Pancreas (tissue), 10 donors: ENCODE results near the gene PTPN12. TPM values are rescaled to one million over a fixed set of nuclear protein-coding genes. Genes with fewer than 3 reads are reported as not detected.

Experiments used
- ATAC-seq, 4 donors: fragments of 200-7000 bp; cut with Tn5 transposase; one replicate each; pipeline versions ENCODE4 v1.8.0 to v1.9.1; 2020; ENCODE audit warnings: mild to moderate bottlenecking in 4 of 4, moderate library complexity in 4 of 4
- DNase-seq, 6 donors: peaks; one replicate each; pipeline ENCODE4 v3.0.0-alpha.2; 2020
- FAIRE-seq: peaks from 2 replicates; lab custom pipeline; 2012; peaks lifted over from hg19 to GRCh38; lab: Jason Lieb, UNC
- H3K27ac ChIP-seq, 4 donors: fragments of 200-600 bp; sonication (generic); 1 replicate in 3 of 4; 2 replicates in 1 of 4; pipeline versions ENCODE4 v1.5.0 to v1.8.0; 2020
- H3K27me3 ChIP-seq, 4 donors: fragments of 200-600 bp; one replicate each; pipeline ENCODE4 v1.8.0; 2021
- H3K36me3 ChIP-seq, 3 donors: fragments of 200-600 bp; sonication (generic) in 1 of 3; one replicate each; pipeline versions ENCODE4 v1.5.0 to v1.8.0; 2020 to 2021
- H3K4me1 ChIP-seq, 3 donors: fragments of 200-600 bp; one replicate each; pipeline ENCODE4 v1.8.0; 2021
- H3K4me3 ChIP-seq, 4 donors: fragments of 200-600 bp; sonication (generic) in 2 of 4; one replicate each; pipeline versions ENCODE4 v1.5.0 to v1.8.0; 2020 to 2021
- H3K9me3 ChIP-seq, 4 donors: fragments of 200-600 bp; one replicate each; pipeline ENCODE4 v1.8.0; 2021
- CTCF ChIP-seq, 4 donors: fragments of 200-600 bp; sonication (generic) in 3 of 4; IDR thresholded peaks; one replicate each; pipeline versions ENCODE4 v1.5.0 to v1.8.0; 2021; ENCODE audit warnings: antibody characterized with exemption in 4 of 4
- WGBS, 2 donors: extraction: QIAGEN DNeasy Blood & Tissue Kit; methylation state at CpG; one replicate each; pipeline ENCODE4 v1.1.7; 2013; 5-methylcytosine and 5-hydroxymethylcytosine counted together
- intact Hi-C, 3 donors: fragments of 100-400 bp; cut with DNase I; formaldehyde crosslinking; loops; one replicate each; pipeline versions ENCODE4 v1.11.1 to v1.14.2; 2022
- polyA plus RNA-seq, 2 donors: library from polyadenylated mRNA; stranded (reverse); fragments of 200-250 nt; gene quantifications; one replicate each; pipeline ENCODE4 v1.2.3, GENCODE V29; 2013
- total RNA-seq, 6 donors: library from RNA; stranded (reverse); fragmentation: NEBNext Ultra II Directional in 4 of 6; extraction: Animal tissue kit (Norgen Biotek cat#: 25700) in 4 of 6; gene quantifications; one replicate each; pipeline versions ENCODE4 v1.2.1 to v1.2.4, GENCODE V29; 2021 to 2023
- donor health status: healthy with polysubstance abuse.
- donor health status: DM: no; HTN: no; CAD: no; lungs with moderate emphysema.
- donor health status: DM: no; HTN: no; CAD: no.
- donor health status: control.
- donor health status: control.
- donor health status: Bipolar disorder and iron deficiency.
- donor health status: DM: yes; HTN: yes; CAD: no.
- donor health status: DM: no; HTN: no; CAD: no.
- donor health status: DM: no; HTN: no; CAD: no.
- donor health status: DM: yes; HTN: yes; CAD: no.

The PTPN12 gene
- total and polyA plus RNA-seq, 8 donors: 12.0 to 42.9 (median 21.1) TPM

- ATAC-seq: no peak
- no peak overlapping the region for H3K27ac ChIP-seq
- no peak for DNase-seq
- 79 to 88% methylated on average over 2 of the region's 2 CpGs for WGBS, 2 donors
- H3K4me1 ChIP-seq: peaks cover 0 to 7% (median 0%) of the 10 kb centered on the region in 3 donors
- no peak for FAIRE-seq
- no peak for TF ChIP-seq CTCF (IDR thresholded peaks at IDR 0.05)
- H3K36me3 ChIP-seq: no peaks in the 10 kb centered on the region
- no peak overlapping the region for H3K4me3 ChIP-seq
- H3K27me3 ChIP-seq: no peaks in the 10 kb centered on the region
- intact Hi-C loops: no loop called here
- no peaks in the 10 kb centered on the region for H3K9me3 ChIP-seq
These were observed 16.0 kb downstream of the PTPN12 start for GRCh38 chr7:77553123-77553522.

GRCh38 chr7:77558284-77558967, 21.3 kb downstream of the PTPN12 start:
- no peak for FAIRE-seq
- H3K9me3 ChIP-seq: no peaks in the 10 kb centered on the region

GRCh38 chr7:77561352-77561751, 24.3 kb downstream of the PTPN12 start:
- intact Hi-C loops: no loop called here
- FAIRE-seq (no peak), DNase-seq (no peak), ATAC-seq (peak in 1 of 4 donors; percentile 24)
- Histone ChIP-seq H3K27ac (no peak overlapping the region), H3K4me1 (peaks cover 0 to 5% (median 5%) of the 10 kb centered on the region in 3 donors), H3K4me3 (no peak overlapping the region), H3K36me3 (no peaks in the 10 kb centered on the region), H3K27me3 (no peaks in the 10 kb centered on the region), H3K9me3 (no peaks in the 10 kb centered on the region)
- no peak for TF ChIP-seq CTCF (IDR thresholded peaks at IDR 0.05)
- 63 to 72% methylated on average over 3 of the region's 3 CpGs for WGBS, 2 donors

More at GRCh38 chr7:77558284-77558967, 21.3 kb downstream of the PTPN12 start:
- intact Hi-C loops: no loop called here
- no peaks in the 10 kb centered on the region for H3K36me3 ChIP-seq
- no peak for TF ChIP-seq CTCF (IDR thresholded peaks at IDR 0.05)
- no peaks in the 10 kb centered on the region for H3K27me3 ChIP-seq
- no peak for ATAC-seq
- no peak overlapping the region for H3K27ac ChIP-seq
- no peak overlapping the region for H3K4me3 ChIP-seq
- no peak for DNase-seq
- H3K4me1 ChIP-seq: no peaks in the 10 kb centered on the region
- 91% methylated on average over 2 of the region's 2 CpGs for WGBS, 2 donors

DNA sequence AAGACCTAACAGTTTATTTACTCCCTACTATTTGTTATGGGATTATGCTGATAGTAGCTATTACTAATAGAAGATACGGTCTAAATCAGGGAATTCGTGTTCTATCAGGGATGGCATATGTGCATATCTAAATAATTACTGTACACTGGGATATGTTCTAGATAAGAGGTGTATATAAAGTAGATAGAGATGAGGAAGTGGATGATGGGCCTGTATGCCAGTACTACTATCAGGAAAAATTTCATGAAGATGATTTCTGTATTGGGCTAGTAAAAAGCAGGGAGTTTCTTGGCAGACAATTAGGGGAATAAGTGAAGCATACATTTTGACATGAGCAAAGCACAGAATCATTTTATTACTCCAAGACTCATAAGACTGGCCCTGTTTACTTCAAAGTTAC, 26.2 kb downstream of the PTPN12 start:
- H3K9me3 ChIP-seq: no peaks in the 10 kb centered on the region
- no peak overlapping the region for H3K4me3 ChIP-seq
- intact Hi-C loops: no loop called here
- no peaks in the 10 kb centered on the region for H3K36me3 ChIP-seq
- no peak for TF ChIP-seq CTCF (IDR thresholded peaks at IDR 0.05)
- H3K27ac ChIP-seq: no peak overlapping the region
- no peak for DNase-seq
- WGBS, 2 donors: 42 to 46% methylated on average over 2 of the region's 2 CpGs
- no peaks in the 10 kb centered on the region for H3K27me3 ChIP-seq
- H3K4me1 ChIP-seq: peaks cover 0 to 9% (median 5%) of the 10 kb centered on the region in 3 donors
- FAIRE-seq: no peak
- ATAC-seq: no peak

DNA sequence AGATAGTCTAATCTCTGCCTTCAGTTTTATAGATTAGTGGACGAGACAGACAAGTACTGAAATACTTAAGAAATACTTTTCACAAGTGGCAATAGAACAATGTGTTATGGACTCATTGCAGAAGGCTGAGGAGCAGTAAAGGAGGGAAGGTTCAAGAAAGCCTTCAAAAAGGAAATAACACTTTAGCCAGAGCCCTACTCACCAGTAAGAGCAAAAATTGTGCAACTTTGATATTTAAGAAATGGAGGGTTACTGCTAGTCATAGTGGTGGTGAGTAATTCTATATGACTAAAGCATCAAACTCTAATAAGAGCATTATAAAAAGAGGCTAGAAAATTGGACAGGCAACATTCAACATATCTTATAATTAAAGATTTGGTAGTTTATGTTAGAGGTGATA, 28.8 kb downstream of the PTPN12 start:
- FAIRE-seq: no peak
- no peak for TF ChIP-seq CTCF (IDR thresholded peaks at IDR 0.05)
- H3K9me3 ChIP-seq: no peaks in the 10 kb centered on the region
- intact Hi-C loops: no loop called here
- WGBS, 2 donors: 38 to 44% methylated on average over 1 of the region's 1 CpG
- no peak for ATAC-seq
- no peak overlapping the region for H3K27ac ChIP-seq
- H3K36me3 ChIP-seq: no peaks in the 10 kb centered on the region
- DNase-seq: no peak
- peaks cover 3 to 9% (median 5%) of the 10 kb centered on the region in 3 donors for H3K4me1 ChIP-seq
- no peaks in the 10 kb centered on the region for H3K27me3 ChIP-seq
- no peak overlapping the region for H3K4me3 ChIP-seq
